GM21528 (cell line): Measurements from ENCODE around the gene MEG3.

Experiments
- ATAC-seq: cut with Tn5 transposase; IDR thresholded peaks from one replicate; pipeline ENCODE4 v1.9.1; 2021; ENCODE audit warnings: mild to moderate bottlenecking, moderate library complexity; ENCODE audit not compliant: unreplicated experiment, low FRiP score

The MEG3 gene

DNA sequence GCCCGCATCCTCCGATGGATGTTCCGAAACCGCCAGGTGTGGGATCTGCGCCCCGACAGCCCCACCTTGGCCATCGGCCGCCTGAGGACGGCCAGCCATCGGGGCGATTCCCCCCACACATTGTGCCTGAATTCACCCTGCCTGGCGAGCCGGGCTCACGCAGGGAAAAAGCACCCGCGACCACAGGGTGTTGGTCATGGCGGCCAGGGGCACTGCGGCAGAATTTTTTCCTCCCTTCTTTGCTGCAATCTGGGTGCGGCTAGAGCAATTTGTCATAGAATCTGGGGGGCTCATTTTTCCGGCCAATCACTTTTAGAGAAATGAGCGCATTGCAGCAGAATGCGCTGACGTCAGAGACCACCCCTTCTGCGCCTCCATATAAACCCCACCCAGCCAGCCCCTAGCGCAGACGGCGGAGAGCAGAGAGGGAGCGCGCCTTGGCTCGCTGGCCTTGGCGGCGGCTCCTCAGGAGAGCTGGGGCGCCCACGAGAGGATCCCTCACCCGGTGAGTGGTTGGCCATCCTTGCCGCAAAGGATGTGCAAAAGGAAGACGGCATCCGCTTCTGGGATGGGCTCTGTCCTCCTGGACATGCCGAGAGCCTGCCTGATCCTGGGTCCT is at the start of gene MEG3:
TSS of gene MEG3 (plus strand) at position 406 of the 619 bp plus-strand sequence.
- ATAC-seq, result no peak

DNA sequence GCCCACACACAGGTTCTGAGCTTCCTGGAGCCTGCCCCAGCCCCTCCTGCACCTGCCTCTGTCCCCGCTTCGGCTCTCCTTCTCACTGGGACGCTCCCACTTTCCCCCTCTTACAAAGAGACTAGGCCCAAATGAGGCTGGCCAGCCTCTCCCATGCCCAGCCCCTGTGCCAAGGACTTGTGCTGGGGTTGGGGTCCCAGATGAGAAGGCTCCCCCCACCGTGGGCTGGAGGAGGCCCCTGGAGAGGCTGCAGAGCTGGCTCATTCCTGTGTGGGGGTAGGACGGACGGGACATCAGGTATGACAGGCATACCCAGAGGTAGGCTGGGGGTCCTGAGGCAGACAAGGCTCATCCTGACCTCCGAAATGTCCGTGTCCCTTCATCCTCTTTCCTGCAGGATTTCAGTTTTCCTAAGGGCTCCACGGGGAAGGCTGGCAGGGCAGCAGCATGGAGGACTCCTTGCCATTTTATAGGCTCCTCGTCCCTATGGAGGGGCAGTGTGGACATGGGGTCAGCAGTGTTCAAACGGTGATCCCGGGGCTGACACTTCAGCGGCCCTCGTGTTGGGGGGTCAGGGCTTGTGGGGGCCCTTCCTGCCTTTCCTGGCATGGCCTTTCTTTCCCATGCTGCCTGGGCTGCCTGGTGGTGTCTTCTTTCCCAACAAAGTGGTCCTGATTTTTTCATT is 49.1 kb upstream of the MEG3 start:
- no peak for ATAC-seq

DNA sequence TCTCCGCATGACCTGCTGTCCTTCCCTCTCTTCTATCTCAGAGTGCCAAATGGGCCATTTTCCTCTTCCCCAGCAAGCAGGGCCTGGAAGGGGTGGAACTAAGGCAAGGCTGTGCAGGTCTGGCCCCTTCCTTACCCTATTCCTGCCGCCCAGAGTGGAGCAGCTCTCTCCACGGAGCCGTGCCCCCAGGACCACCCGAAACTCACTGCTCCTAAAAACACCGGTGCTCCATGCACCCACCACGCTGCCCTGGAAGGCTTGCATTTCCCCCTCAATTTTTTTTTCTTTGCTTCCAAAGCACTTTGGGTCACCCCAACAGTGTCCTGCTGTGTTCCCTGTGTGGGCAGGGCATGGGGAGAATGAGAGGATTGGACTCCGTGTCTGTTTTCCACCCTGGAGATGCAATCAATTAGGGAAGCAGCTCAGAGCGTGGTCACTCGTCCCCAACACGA is 48.5 kb upstream of the MEG3 start:
- ATAC-seq, result no peak

DNA sequence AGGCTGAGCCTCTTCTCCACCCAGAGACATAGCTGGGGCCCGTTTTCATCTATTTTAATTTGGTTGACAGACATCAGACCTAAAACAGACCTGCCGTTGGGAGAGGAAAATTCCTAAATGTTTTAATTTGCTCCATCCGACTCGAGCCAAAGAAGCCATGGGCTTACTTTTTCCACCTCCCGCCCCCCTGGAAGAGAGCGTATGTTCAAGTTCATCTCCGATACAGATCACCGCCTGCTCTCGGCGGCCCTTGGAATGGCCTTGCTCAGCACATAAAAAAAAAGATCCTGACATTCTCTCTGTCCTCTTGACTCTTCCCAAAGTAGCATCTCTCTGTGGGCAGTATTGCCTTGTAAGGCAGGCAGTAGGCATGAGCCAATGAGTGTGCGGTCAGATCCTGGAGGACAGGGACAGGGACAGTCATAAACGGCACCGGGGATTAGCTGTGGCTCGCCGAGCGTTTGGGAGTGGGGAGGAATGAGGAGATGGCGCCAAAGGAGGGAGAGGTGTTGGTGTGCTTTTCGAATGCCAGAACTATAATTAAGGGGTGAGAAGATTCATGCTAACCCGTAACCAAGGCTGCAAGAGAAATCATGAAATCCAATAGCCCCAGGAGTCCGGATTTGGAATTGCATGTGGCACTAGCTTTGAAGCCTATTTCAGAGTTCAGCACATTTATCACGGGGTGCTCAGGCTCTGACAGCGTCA is 47.9 kb upstream of the MEG3 start:
- no peak for ATAC-seq

DNA sequence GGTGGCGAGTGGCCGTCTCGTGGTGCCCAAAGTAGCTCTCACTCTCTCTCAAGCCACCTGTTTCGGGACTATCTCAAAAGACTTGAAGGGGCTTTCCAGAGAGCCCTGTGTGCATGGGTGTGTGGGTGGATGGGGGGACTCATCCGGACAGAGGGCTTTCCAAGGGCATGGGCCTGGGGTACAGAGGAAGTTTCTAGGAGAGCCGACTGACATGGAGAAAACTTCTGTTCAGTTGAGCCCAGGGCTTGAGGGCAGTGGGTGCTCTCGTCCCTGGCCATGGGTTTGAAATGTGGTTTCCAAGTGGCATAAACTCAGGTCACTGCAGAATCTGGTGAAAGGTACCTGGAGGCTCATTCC is 47.4 kb upstream of the MEG3 start:
- no peak for ATAC-seq

DNA sequence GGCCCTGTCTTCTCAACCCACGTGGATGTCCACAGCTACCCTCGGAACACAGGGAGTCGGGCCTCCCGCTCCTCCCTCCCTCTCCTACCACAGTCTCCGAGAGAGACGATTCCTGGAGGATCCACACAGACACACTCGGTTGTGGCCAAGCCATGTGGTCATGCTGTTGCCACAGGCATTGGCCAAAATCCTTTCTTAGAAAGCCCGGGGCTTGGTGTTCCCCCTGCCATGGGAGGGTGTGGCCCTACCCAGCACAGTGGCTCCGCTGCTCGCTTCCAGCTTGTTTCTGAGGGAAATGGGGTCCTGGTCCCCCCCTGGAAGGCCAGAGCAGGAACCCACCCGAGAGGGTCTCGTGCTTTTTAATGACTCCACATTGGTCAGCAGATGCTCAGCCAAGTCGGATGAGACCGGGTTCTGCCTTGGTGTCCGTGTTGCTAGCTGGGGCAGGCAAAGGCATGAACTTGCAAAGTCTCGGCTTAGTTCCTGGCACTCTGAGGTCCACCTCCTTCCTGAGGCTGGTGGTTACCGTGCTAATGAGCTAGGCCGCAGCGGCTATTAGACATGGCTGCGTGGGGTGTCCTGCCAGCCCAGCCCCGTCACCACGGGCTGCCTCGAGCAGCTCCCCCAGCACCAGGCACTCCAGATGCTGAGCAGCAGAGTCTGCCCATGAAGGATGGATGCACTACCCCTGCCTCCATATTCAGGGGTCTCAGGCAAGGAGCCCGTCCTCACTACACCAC is 46.8 kb upstream of the MEG3 start:
- no peak for ATAC-seq

DNA sequence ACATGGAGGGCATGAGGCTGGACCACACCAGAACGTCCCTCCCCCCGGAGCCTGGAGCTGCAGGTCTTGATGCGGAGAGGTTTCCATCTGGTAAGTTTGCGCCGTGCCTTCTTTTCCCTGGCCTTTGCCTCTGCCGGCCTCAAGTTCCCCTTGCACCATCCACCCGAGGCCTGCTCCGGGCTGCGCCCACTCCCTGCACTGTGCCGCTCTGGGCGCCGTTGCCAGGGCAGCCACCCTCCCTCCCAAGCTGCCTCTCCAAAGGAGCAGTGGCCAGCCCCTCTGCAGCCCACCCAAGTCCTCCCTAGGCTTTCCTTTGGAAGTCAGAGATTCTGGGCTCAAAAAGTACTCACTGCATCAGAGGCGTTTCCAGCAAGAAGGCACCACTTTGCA is 46.2 kb upstream of the MEG3 start:
- no peak for ATAC-seq

DNA sequence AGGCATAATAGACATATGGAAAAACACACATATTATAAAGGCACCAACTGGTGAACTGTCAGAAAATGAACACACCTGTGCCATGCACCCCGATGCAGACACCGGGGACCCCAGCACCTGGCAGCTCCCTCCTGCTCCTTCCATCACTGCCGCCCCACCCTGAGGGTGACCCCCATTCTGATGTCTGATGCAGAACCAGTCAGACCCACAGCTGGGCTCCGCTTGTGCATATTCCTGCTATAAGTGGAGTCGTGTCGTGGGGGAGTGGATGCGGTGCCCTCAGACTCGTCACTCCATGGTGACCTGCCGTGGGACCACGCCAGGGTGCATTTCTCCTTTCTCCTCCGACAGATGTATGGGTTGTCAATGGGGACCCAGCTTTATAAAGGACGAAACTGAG is 45.7 kb upstream of the MEG3 start:
- ATAC-seq, result no peak

DNA sequence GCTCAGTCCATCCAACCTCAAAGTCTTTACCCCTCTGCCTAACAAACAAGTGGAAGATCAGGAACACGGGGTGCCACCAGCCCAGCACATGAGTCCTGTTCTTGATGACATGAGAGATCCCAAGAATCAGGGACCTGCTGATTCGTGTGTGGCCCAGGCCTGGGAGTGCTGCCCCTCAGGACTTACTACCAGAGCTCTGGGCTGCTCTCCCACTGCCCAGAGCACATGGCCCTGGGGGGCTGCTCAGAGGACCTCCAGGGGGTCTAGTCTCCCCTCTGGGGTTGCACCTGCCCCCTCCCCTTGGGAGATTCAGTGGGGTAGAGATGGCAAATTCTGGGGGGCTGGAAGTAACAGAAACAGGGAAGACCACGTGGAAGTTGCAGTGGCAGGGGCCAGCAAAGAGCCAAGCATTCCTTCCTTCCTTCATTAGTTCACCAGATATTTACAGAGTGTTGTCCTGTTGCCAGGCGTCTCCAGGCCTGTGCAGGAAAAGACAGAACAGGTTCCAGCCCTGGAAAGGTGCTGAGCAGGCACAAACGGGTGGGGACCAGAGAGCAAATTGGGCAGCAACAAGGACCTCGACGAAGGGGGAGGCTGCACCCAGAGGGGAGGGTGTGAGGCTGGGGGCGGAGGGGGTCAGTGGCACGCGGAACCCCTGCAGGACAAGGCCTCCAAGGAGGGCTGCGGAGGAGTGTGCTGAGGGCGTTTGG is 45.1 kb upstream of the MEG3 start:
- no peak for ATAC-seq

DNA sequence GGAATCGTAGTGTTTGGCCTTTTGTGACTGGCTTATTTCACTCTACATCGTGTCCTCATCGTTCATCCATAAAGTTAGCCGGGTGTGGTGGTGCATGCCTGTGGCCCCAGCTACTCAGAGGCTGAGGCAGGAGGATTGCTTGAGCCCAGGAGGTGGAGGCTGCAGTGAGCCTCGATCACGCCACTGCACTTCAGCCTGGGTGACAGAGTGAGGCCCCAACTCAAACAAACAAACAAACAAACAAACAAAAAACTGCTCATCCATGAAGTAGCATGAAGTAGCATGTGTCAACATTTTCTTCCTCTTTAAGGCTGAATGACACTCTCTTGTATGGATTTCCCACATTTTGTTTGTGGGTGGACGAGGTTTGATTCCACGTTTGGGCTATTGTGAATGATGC is 44.0 kb upstream of the MEG3 start:
- no peak for ATAC-seq

DNA sequence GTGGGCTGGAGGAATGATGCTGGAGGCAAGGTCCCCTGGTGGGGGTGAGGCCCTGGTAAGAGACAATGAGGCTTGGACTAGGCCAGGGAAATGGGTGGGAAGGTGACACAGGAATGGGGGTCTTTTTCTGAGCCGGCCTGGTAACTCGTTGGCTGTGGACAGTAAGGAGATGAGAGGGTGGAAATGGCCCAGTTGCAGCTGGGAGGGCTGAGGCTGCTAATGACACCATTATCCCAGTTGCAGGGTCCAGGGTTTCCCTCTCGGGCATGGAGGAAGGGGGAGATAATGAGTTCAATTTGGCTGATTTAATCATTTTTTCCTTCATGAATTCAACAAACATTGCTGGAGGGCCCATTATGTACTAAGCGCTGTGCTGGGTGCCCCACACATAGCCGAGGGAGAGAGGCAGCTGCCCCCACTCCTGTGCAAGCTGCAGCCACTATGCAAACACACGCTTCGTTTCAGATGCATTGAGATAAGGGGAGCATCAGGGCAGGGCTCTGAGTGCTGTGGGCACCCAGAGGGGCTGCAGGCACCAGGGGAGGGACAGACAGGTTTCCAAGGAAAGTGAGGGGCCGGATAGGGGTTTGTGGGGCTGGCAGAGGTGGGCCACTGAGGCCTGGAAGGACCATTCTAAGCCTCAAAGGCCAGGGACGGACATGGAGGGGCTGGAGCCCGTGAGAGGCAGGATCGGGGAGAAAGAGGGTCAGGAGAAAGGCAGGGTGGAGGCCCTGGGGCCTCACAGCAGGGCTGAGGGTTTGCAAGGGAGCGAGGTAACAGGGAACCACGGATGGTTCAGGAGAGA is 43.2 kb upstream of the MEG3 start:
- no peak for ATAC-seq

DNA sequence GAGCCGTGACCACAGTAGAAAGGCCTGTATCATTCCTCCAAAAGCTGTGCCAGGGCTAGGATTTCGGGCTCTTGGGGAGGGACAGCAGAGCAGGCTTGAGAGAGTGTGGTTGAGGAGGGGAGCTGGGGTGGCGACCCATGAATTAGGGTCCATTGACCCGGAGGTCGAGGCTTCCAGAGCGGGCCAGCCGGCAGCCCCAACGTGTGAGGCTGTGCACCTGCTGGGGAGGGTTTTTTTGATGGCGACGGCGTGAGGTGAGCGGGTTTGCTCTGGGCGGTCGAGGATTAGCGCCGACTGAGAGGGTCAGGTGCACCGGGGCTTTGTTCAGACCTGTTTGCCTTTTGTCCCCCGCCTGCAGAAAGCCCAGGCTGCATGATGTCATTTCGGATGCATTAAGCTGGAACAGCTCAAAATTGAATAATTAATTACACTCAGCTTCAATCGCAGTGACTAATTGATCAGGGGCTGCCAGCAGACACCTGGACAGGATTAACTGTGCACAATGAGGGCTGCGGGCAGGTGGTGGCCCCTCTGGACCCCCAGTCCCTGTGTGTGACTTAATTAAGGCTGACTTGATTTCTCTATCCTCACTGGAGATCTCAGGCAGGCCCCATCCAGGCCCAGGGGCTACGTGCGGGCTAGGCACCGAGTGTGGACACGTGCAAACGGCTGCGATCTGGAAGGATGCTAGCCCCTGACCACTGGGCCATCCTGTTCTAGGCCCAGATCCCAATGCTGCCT is 42.1 kb upstream of the MEG3 start:
- ATAC-seq, result no peak

DNA sequence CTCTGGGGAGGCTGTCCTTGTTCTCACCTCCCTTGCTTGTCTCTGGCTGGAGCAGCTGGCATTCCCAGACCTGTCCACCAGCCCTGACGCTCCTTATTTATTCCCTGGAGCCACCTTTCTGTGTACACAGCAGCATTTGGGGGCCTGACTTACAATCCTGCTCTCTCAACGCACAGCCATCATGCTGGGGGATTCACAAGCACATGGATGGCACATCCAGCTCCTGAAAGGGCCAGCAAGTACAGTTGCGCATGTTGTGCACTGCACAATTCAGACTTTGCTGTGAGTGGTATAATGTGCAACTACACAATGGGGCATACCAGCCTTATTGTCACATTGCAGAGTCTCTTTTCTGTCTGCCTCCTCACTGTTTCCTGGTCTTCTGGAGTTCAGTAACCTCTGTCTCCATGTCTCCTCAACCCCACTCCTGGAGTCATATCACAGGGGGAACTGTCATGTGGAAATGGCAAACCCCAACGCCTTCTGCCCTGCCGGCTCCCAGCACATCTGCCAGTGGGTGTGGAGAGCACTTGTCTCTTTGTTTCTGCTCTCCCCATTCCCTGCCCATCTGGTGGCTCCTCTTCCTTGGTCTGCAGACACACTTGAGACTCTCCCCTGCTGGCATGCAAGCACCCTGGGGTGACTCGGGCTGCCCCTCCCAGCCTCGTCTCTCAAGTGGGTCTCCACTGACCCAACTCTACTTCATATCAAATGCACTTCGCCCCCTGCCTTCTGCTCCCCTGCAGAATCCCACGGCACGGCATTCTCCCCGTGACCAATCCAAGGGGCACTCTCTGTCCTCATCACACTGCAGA is 41.2 kb upstream of the MEG3 start:
- no peak for ATAC-seq

DNA sequence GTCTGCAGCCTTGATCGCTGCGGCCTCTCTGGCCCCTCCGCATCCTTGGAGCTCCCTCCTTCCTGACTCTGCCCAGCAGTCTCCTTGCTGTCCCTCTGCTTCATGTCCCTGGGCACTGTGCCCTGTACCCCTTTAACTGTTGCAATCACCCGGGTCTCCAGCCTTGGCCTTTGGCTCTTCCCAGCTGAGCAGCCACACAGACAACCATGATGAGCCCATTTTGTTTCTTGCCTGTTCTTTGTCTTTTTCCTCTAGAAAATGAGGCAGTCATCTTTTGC is 40.6 kb upstream of the MEG3 start:
- ATAC-seq, result no peak

DNA sequence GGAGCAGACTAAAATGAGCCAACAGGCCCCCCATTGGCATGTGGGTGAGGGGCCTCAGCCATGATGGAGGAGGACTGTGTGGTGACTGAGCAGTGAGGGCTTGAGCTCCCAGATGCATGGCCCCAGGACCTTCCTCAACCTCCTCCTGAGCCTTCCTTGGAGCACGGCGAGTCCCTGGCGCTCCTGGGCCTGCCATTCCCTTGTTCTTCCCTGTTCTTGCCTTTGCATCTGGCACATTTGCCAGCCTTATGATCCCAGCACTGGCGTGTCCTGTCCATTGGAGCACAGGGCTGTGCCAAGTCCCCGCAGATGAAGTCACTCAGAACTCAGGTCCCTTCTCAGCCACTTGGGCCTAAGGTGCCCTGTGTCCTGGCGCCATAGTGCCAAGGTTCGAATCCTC is 40.3 kb upstream of the MEG3 start:
- no peak for ATAC-seq

DNA sequence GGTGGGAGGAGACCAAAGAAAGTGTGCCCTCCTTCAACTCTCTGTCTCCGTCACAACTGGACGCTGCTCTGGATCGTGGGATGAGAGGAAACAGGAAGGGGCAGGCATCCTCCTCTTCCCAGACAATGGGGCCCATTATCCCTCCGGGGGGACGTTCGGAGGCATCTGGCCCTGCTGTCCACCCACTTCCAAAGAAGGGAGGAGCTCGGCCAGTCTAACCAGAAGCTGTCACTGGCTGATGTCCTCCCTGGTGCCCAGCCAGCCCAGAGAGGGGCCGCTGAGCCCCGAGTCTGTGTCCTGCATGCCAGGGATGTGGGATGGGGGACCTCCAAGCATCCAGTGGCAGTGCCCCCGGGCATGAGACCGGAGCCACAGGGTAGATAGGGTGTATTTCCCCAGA is 39.8 kb upstream of the MEG3 start:
- no peak for ATAC-seq

DNA sequence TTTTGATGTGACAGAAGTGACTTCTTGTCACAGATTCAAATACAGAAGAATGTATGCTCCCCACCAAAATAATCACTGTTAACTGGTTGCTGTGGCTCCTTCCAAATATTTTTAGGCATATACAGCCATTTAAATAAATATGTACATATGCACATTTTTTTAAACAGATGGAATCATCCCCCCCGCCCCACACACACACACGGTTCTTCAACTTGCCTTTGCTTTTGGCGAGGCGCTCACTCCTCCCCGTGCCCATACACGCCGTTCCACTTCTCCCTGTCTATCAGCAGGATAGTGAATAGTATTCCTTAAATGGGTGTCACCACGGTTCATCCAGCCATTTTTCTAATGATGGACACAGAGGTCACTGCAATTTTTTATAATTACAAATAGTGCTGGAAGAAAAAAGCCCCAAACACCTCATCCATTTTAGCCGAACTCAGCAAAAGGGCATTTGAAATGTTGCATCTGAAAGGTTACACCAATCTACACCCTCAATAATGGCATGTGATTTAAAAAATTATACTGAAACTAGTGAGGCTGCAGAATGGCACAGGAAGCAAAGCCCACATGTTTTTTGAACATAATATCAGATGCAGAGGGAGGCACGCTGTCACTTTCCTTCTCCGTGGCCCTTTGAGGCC is 39.2 kb upstream of the MEG3 start:
- ATAC-seq, result no peak

DNA sequence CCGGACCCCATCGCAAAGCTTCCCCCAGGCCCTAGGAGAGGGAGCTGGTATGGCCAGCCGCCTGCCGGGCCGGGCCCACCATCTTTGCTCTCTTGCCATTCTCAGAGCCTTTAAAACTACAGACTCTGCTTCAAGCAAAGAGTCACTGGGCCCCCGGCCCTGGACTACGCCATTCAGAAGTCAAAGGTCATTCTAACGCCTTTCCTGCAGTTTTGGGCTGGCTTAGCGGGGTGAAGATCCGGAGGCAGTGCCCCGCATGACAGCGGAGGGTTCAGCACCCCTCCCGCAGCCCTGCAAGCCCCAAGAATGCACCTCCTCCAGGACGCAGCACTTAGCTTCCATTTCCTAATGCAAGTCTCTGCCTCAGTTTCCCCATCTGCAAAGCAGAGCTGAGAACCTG is 38.3 kb upstream of the MEG3 start:
- no peak for ATAC-seq
